GM18907 (cell line): ENCODE measurements around the gene ZNF385D.

Experiments used
- ATAC-seq: cut with Tn5 transposase; IDR thresholded peaks from one replicate; pipeline ENCODE4 v1.9.1; 2021; ENCODE audit warnings: mild to moderate bottlenecking, moderate library complexity; ENCODE audit not compliant: unreplicated experiment

The ZNF385D gene

GRCh38 chr3:21750831-21751391 is at the start of gene ZNF385D:
Gene ZNF385D (minus strand): TSS chr3:21751210. CDS start chr3:21750916, 294 bp downstream.
- no peak for ATAC-seq

DNA sequence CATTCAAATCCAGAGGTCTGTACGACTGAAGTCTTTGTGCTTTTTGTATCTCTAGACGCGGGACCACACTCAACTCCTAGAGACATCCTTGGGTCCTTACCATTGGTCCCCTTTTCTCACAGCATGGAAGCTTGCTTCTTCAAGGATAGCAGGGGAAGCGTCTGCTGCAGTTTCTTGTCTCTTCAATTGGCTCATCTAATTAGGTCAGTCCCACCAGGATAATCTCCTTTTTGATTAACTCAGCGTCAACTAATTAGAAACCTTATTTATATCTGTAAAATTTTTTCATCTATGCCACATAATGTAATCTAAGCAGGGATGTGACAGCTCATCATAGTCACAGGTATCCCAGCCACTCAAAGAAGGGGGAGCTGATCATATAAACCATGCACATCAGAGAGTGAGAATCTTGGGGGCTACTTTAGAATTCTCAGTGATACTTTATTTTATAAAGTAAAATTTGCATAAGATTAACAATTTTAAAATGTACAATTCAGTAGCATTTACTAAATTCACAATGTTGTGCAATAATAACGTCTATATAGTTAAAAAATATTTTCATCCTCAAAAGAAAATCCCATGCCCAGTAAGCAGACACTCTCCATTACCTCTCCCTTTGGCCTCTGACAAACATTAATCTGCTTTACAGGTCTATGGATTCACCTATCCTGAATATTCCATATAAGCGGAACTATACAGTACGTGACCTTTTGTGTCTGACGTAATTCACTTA is 47.5 kb upstream of the ZNF385D start:
- ATAC-seq = no peak

- no peak for ATAC-seq
Observed at GRCh38 chr3:21795921-21796320, 44.9 kb upstream of the ZNF385D start.

GRCh38 chr3:21795152-21795837 is 44.3 kb upstream of the ZNF385D start:
- ATAC-seq = no peak

- ATAC-seq = no peak
Observed at GRCh38 chr3:21794291-21794690, 43.3 kb upstream of the ZNF385D start.

GRCh38 chr3:21792176-21792575 is 41.2 kb upstream of the ZNF385D start:
- ATAC-seq = no peak

- no peak for ATAC-seq
Observed at GRCh38 chr3:21791356-21791755, 40.3 kb upstream of the ZNF385D start.

DNA sequence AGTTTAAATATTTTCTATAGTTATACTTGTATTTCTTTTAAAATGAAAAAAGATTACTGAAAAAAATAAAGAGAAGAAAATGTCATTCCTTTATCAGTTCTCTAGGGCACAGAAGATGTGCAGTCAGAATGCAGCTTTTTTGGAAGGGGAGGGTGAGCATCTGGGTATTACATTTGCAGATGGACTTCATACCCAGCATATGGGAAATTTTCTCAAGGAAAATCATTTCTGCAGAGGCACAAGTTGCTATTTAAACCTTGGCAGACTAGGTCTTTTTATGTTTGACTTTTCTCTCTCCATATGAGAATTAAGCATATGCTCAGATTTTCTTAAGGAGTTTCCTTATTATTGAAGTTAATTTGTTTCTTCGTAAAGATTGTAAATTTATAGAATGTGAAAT is 39.5 kb upstream of the ZNF385D start:
- no peak for ATAC-seq

- ATAC-seq = no peak
Observed at GRCh38 chr3:21789730-21790129, 38.7 kb upstream of the ZNF385D start.

- ATAC-seq = no peak
Observed at GRCh38 chr3:21786438-21786797, 35.4 kb upstream of the ZNF385D start.

DNA sequence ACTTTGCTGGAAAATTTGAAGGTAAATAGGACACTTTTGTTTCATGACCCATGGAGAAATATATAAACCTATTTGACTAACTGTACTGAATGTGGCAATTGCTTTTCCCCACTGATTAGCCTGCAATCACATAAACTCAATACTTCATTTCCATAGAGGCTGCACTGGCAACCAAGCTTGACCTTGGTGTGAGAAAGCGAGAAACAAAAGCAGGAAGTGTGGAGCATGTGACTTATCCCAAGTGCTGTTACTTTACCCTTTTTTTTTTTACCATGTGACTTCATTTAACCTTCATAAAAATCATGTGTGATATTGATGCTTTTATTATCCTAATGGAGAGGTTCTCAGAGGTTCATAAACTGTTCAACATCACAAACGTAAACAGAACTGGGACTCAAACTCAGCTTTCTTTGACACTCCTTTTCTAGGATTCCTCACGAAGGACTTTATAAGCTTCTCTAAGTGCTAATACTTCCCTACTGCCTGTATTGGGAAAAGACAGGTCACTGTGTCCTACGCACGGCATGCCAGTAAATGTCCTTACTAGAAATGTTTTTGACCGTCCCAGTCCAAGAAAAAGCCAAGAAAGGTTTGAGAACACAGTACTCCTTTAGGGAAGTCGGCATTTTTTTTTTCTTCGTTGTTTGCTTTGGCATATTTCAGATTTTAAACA is 34.9 kb upstream of the ZNF385D start:
- ATAC-seq = no peak

DNA sequence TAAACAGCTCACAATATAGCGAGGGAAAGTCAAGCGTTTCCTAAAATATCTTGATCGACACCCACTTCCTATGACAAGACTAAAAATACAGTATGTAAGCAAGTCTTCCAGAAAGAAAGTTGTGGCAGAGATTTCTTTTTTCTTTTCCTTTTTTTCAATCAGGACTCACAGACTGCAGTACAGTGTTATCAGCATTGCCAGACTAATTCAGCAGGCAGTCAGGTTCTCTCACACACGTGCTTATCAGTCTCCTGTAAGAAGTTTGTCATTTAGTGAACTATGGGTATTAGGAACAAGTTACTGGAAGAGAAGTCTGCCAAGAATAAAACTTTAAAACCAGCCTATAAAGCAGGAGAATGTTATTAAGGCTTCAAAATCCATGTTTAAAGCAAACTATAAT is 32.8 kb upstream of the ZNF385D start:
- no peak for ATAC-seq

GRCh38 chr3:21781355-21781754 is 30.3 kb upstream of the ZNF385D start:
- no peak for ATAC-seq

GRCh38 chr3:21779909-21780308 is 28.9 kb upstream of the ZNF385D start:
- no peak for ATAC-seq

- no peak for ATAC-seq
Observed at GRCh38 chr3:21778715-21779114, 27.7 kb upstream of the ZNF385D start.

DNA sequence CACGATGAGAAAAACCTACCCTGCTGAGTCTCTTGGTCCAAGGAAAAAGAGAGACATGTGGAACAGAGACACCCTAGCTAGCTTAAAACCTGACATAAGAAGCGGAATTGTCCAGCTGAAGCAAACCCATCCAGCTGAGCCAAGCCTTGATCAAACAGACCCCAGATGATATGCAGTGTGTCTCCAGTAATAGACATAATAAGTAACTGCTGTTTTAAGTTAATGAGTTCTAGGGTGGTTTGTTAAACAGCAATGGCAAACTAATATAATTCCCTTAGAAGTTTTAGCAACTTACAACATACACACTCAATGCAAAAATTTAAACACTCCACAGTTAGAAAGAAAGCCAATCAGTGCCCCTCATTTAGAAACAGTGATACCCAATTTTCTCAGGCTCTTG is 26.8 kb upstream of the ZNF385D start:
- ATAC-seq = no peak

DNA sequence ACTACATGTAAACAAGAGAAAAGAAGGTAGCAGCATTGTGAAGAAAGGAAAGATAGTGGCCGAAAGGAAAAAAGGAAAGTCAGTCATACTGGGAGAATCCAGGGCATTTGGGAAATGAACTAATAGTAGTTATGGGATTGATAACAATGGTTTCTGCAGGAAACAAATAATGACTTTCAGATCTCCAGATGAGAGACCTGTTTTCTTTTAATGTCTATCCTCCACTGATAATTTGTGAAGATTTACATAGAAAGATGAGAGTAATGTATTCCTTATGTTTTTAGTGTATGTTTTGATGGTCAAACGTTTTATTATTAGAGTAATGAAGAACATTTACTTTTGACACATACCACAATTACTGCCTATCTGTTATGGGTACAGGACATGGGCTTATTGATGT is 15.0 kb upstream of the ZNF385D start:
- no peak for ATAC-seq

GRCh38 chr3:21755896-21756295 is 4.9 kb upstream of the ZNF385D start:
- no peak for ATAC-seq

GRCh38 chr3:21754839-21755238 is 3.8 kb upstream of the ZNF385D start:
- ATAC-seq = no peak

DNA sequence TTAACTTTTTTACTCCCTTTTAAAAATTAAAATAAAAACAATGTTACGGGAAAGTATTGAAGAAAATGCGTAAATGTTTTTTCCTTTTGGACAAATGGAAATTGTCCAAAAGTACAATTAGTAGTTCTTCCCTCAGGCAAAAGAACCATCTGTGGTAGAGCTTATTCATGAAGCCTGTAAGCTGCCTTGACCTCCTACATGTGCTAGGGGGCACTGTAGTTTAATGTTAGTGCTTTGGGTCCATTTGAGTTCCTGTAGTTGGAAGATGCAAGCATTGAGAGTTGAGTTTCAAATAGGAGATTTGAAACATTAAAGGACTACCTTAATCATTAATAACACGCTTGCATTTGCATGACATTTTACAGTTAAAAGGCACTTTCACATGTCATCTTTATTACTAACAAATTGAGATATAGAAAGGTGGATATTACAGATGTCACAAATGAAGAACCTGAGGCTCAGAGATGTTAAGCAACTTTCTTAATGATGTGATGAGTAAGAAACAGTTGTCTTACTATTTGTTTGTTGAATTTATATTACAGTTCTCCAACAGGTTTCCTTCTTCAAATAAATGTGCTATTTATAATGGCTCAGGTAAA is 1.8 kb upstream of the ZNF385D start:
- no peak for ATAC-seq

- no peak for ATAC-seq
Observed at GRCh38 chr3:21751886-21752285, 876 bp upstream of the ZNF385D start.
